HG03060 (cell line): Measurements from ENCODE around the gene SUCLA2.
"Not testable (repeated sequence)": the region's sequence is repeated elsewhere in the genome, so short reads cannot be mapped to it uniquely, and the experiment has no call there.

Source experiments
- ATAC-seq: cut with Tn5 transposase; IDR thresholded peaks from one replicate; pipeline ENCODE4 v1.9.1; 2021; ENCODE audit warnings: low read depth, moderate number of reproducible peaks; ENCODE audit not compliant: unreplicated experiment

Gene SUCLA2

DNA sequence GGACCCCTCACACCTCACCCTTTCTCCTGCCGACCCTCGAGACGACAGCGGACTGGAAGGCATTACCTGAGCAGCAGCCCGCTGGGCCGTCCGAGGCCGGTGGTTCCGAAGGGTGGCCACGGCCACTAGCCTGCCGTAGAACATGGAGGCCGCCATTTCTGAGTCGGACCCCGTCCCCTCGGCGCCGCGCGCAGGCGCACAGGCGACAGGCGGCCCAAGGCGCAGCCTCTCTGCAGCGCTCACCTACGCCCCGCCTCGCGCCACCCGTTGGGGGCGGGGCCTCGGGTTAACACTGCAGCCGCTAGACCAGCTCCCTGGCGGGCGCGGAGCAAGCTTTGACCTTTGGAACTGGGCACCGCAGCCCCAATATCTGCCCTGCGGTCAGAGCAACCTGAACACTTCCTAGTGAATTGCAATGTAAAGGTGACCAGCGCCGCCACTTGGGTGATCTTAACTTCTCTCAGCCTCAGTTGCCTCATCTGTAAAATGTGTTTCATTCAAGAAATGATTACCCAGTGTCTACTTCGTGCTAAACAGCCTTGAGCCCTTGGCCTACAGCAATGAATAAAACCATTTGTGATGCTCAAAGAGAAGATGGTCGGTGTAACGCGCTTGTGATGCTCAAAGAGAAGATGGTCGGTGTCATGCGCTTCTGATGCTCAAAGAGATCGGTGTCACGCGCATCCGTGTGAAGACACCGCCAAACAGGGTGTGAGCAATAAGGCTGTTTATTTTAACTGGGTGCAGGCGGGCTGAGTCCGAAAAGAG, at the start of gene SUCLA2:
Gene SUCLA2, minus strand, starts transcription at position 160 of the 768 bp plus-strand sequence. Its CDS starts 4 bp downstream, at position 156.
- ATAC-seq = peak; percentile 88

DNA sequence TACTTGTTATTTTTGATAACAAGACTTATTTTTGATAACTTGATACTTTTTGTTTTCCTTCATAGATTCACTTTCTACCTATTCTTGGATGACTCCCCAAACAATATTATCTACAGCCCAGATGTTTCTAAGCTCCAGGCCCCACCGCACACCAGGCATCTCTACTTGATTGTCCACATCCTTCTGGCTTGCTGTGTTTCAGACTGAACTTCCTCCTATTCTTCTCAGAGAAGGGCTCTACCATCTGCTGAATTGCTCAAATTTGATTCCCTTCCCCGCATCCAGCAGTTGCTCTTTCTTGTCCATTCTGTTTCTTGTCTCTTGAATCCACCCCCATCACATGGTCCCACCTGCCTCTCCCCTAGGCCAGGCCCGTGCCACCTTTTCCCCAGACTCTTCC, 49.5 kb upstream of the SUCLA2 start:
- no peak for ATAC-seq

DNA sequence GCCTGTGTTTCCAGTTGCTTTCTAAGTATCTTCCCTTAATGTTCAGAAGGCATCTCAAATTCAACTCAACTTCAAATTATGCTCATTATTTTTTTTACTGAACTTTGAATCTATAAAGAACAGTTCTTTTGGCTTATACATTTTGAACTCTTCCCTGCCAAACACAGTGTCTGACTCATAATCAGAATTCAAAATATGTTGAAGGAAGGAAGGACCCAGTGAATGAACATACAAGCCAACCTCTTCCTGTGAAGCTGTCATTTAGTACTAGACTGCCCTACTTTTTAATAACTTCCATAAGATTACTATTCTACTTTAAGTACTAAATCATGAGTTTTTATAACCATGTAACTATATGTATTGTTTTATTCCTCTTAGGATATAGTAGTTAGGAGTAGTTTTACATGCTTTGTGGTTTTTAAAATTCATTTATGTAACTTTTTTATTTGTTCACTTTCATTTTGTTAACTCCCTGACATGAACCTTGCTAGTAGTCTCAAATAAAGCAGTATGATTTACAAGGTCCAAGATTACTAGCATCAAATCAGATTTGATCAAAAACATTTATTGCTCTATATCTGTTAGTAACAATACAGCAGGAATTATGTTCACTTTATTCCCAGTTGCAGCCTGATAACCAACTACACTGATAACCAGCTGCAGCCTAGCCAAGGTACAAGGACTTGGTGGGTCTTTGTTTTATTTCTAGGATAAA, 42.9 kb upstream of the SUCLA2 start:
- no peak for ATAC-seq

DNA sequence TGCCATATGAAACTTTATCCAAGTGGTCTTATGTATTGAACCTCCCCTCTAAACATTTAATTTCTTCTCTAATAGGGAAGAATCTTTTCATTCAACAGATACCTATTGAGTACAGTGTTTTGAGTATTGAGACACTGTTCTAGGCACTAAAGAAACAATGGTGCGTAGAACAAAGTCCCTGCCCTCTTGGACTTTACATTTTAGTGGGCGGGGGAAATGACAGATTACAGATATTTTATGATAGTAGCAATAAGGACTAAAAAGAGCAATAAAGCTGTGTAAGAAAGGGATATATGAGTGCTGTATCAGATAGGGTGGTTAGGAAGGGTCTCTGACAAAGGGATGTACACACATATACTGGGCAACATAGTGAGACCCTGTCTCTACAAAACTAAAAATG, 41.8 kb upstream of the SUCLA2 start:
- no peak for ATAC-seq

DNA sequence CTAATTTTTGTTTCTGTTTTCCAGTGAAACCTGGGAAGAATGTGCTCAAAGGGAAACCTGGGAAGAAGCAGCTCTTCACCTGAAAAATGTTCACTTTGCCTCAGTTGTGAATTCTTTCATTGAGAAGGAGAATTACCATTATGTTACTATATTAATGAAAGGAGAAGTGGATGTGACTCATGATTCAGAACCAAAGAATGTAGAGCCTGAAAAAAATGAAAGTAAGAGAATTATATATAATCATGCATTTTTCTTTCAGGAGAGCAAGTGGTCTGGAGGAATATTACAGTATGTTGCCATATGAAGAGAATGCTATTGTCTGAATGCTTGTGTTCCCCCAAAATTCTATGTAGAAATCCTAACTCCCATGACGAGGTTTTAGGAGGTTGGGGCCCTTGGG, 39.8 kb upstream of the SUCLA2 start:
- ATAC-seq = no peak

DNA sequence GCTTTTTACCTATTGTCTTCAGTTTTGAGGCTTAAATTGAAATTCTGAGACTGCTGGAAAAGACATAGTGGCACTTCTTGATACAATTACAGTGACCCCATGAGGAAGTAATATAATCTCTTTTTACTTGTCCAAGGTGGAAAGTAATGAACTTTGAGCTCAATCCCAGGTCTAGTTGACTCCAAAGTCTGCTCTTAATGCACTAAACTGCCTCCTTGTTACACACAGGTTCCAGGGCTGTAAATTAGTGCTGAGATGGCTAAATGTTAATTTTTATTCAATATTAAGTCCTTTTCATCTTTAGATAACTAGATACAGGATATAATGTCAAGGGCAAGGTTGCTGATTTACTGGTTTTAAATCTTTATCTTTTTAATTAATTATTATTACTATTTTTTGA, 39.0 kb upstream of the SUCLA2 start:
- no peak for ATAC-seq

DNA sequence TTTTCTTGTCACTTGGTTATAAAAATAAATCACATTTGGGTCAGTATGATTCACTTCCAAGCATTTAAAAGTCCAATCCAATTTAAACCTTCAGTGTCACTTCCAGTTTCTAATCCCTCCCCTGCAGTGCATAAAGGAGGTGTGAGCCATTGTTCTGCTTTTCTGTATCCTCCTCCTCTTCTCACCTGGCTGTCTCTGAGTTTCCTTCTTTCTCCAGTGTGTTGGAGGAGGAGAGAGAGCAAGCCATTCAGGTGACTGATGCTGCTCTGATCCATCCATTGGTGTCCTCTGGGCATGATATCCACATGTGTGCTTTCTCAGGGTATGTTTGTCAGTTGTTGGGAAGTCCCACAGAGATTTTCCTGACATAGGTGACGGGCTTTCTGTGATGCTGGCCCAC, 37.7 kb upstream of the SUCLA2 start:
- ATAC-seq = no peak

DNA sequence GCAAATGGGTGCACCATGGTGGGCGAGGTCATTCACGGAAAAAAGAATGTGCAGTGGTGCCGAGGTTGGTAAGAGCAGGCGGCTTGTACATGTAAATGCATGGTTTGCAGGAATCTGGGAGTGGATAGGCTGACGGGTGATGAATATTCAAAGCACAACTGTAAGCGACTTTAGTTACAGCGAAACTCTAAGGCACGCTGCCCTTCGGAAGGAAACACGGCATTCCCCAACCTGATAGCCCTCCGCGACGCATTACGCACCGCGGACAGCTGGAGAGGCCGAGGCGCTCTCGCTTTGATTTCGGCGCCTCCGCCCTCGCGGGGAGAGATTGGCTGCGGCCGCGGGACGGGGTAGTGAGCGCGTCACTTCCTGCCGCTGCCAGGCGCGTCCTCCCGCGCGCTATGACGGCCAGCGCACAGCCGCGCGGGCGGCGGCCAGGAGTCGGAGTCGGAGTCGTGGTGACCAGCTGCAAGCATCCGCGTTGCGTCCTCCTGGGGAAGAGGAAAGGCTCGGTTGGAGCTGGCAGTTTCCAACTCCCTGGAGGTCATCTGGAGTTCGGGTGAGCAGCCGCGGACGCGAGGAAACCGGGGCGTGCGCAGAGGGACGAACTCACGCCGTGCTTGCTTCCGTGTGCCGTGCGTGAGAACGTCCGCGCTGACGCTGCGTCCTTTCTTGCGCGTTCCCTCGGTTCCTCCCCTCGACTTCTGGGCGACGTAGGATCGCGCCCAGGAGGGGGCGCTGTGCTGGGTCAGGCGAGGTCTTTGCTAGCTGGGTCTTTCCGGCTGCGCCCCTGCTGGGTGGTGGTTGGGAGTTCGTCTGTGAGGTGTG, 36.5 kb upstream of the SUCLA2 start, which contains the start of gene NUDT15:
Gene NUDT15, plus strand, starts transcription at position 381 of the 828 bp plus-strand sequence. Its CDS starts 21 bp downstream, at position 402.
- ATAC-seq = peak; percentile 83

DNA sequence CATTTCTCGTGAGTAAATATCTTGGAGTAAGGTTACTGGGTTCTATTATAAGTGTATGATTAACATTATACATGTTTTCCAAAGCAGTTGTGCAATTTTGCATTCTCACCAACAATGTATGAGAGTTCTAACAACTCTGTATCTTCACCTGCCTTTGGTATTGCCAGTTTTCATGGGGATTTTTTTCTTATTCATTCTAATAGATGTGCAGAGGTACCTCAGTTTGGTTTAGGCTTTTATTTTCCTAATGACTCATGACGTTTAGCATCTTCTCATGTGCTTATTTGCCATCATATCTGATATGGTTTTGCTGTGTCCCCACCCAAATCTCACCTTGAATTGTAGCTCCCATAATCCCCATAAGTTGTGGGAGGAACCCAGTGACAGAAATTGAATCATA, 28.8 kb upstream of the SUCLA2 start:
- ATAC-seq = no peak

DNA sequence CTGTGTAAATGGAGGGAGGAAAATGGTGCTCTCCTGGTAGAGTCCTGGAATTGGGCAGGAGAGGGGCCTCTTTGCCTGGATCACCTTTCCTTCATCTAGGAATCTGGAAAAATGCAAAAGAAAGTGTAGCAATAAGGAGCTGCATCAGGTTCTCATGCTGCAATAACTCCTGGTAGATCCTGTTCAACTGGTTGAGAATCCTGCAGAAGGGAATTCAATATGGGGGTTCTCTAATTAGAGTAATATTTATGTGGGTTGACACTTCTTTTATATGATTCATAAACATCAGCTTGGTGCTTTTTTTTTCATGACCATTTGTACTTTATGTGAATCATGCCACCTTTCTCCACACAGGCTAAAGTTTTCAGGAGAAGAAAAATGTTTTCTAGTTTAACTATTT, 27.0 kb upstream of the SUCLA2 start:
- ATAC-seq = no peak

DNA sequence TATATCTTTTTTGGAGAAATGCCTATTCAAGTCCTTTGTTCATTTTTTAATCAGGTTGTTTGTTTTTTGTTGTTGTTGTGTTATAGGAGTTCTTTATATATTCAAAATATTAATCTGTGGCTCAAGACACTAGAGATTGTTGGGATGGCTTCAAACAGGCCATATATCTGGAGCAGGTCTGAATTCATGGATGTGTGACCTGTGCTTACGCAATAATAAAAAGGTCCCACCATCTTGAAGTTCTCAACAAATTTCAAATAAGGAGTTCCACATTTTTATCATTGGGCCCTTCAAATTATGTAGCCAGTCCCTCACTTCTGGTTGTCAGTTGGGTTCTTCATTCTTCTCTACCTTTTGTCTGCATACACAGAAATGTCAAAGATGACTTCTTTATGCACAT, 18.7 kb upstream of the SUCLA2 start:
- no peak for ATAC-seq

DNA sequence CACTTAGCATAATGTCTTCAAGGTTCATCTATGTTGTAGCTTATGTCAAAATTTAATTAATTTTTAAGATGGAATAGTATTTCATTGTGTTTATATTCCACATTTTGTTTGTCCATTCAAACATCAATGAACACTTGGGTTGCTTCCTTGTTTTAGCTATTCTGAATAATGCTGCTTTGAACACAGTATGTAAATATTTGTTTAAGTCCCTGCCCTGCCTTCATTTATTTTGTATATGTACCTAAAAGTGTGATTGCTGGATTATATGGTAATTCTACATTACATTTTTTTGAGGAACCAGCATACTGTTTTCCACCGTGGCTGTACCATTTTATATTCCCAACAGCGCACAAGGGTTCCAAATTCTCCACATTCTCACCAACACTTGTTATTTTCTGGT, 17.6 kb upstream of the SUCLA2 start:
- ATAC-seq = no peak

DNA sequence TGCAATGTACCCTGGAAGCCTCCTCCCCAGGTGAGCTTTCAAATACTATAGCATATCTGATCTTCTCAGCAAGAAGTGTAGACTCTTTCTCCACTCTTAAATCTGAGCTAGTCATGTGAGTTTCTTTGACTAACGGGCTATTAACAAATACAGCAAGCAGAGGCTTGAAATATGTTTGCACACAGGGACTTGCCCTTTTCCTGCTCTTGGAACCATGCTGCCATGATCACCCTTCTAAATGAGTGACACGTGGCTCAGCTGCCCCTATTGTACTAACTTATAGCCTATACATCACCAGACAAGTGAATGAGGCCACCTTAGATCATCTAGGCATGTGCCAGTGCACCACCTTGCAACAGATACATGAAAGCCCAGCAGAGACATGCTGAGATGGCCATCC, 13.3 kb upstream of the SUCLA2 start:
- ATAC-seq = no peak

DNA sequence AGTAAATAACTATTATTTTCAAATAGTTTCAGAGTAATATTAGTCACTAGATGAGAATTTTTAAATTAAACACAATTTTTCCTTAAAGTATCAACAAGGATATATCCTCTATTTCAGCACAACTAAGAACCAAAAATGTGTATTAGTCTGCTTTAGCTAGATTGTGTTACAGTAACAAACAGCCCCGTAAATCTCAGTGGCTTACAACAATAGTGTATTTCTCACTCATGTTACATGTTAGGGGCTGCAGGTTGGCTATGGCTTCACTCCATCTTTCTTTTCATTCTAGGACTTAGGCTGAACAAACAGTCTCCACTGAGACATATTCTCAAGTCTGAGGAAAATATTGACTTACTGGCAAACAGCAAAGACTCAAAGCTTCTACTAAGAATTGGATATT, 11.6 kb upstream of the SUCLA2 start:
- no peak for ATAC-seq

DNA sequence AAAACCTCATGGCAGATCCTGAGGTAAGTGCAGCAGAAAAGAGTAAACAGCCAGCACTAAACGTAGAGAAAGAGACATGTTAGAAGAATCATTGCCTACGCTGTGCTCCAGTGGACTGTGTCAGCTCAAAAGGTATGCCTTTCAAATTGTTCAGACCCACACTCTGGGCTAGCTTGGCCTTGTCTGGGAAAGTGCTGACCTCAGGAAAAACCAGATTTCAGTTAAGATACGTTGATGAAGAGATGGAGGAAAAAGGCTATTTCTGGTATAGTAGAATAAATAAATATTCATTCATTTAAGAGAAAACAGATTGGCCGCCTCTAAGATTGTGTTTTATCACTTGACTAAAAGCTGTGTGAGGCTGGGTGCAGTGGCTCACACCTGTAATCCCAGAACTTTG, 9.6 kb upstream of the SUCLA2 start:
- ATAC-seq = no peak

DNA sequence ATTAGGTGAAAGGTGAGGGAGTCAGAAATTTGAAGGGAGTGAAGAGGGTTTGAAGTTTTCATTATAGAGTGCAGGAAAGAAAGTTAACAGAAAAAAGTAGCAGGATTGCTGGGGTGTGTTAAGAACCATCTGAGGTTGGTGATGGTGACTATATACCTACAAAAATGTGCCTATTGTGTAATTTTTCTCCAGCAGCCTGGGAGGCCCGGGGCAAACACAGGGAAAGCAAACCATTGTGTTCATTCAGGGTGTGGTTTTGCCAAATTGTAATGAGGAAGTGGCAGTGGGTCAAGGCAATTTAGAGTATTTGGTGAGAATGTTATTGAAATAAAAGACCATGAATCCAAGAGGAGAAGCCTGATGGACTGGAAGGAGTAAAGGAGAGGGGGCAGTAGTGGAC, 8.2 kb upstream of the SUCLA2 start:
- no peak for ATAC-seq

DNA sequence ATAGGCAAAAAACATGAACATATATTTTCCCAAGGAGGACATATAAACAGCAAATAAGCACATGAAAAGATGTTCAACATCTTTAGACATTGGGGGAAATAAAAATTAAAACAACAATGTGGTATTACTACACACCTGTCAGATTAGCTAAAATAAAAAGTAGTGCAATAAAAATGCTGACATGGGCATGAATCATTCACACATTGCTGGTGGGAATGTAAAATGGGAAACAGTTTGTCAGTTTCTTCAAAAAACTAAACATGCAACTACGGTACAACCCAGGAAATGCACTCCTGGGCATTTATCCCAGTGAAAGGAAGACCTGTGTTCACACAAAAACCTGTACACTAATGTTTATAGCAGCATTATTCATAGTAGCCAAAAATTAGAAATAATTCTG, 5.3 kb upstream of the SUCLA2 start:
- ATAC-seq = no peak

DNA sequence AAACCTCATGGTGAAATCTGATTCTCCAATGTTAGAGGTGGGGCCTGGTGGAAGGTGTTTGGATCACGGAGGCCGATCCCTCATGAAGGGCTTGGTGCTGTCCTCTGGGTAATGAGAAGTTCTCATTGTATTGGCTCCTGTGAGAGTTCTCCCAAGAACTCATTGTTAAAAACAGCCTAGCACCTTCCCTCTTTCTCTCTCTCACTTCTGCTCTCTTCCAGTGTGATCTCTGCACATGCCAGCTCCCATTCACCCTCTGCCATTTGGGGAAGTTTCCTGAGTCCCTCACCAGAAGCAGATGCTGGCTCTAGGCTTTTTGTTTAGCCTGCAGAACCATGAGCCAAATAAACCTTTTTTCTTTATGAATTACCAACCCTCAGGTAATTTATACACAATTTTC, 3.1 kb upstream of the SUCLA2 start:
- no peak for ATAC-seq

DNA sequence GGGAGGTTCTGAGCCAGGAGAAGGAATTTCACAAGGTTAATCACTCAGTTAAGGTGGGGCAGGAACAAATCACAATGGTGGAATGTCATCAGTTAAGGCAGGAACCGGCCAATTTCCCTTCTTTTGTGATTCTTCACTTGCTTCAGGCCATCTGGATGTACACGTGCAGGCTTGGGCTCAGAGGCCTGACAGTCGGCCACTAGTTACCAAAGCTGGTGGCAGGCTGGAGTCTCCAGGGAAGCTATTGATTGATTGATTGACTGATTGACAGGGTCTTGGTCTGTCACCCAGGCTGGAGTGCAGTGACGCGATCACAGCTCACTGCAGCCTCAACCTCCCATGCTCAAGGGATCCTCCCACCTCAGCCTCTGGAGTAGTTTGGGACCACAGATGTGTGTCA, 926 bp upstream of the SUCLA2 start:
- ATAC-seq = not testable (repeated sequence)

DNA sequence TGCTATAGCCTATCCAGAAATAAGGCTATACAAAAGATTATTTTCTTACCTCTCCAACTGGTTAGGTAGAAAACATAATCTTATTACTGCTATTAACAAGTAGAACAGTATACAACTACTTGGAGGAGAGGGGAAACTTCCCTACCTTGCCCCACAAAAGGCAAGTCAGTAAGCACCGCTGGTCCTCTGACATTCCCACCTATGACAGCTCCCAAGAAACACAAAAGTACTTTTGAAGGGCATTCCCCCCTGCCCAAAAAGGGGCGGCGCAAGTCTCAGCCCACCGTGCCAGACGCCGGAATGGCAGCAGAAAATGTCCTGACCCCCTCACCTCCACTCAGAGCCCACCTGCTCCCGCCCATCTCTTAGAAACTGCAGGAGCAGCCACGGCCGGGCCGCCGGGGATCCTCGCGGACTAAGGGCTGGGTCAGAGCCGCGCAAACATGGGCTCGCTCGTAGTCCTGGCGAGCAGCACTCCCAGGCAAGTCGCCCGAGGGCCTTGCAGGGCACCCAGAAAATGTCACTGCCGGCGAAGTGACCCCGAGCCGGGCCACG, 437 bp downstream of the SUCLA2 start:
- peak; percentile 18 for ATAC-seq

DNA sequence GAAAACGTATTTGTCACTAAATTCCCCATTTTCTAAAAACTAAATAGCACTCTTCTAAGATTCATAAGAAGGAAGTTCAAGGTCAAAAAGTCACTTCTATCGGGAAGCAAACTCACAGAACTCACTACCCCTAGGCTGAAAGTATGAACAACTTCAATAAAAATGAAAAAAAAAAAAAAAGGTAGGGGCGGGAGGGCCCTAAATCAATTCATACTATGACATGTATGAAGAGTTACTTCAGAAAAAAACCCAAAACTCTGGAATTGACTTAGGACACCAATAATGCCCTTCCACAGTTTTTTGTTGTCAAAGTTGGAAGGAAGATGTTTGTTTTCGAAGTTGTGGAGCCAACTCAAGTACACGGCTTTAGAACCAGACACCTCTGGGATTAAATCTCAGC, 1.1 kb downstream of the SUCLA2 start:
- ATAC-seq = no peak
